Measurements from ENCODE around the gene EPS15.

GRCh38 chr1:51346086-51346942 is 172.8 kb downstream of the EPS15 start:
- TF ChIP-seq CTCF (conservative IDR thresholded peaks at IDR 0.05; ENCODE audit: low read length) (no peak), EZH2phosphoT487 (IDR thresholded peaks at IDR 0.05; ENCODE audit: borderline replicate concordance) (no peak)

All from Loucy (cell line).